ENCODE data around the gene PTBP3.

DNA sequence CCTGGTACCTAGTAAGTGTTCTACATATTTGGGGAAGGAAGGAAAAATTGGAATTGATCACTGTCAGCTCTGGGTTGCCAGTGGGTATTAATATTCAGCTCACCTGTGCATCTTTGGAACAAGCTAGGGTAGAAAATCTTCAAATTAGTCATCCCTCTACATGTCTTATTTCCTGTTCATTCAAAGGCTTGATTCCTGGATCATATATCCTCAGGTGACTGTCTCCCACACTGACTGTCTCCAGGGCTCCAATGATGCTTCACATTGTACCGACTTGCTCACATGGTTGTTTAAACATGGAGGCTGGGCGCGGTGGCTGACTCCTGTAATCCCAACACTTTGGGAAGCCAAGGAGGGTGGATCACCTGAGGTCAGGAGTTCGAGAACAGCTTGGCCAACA, 146.7 kb downstream of the PTBP3 start:
- TF ChIP-seq SMC3 (conservative IDR thresholded peaks at IDR 0.05; ENCODE audit: poor library complexity) (no peak), MXI1 (conservative IDR thresholded peaks at IDR 0.05; ENCODE audit: poor library complexity, severe bottlenecking) (no peak)
- TF ChIP-seq, protein P1, sequence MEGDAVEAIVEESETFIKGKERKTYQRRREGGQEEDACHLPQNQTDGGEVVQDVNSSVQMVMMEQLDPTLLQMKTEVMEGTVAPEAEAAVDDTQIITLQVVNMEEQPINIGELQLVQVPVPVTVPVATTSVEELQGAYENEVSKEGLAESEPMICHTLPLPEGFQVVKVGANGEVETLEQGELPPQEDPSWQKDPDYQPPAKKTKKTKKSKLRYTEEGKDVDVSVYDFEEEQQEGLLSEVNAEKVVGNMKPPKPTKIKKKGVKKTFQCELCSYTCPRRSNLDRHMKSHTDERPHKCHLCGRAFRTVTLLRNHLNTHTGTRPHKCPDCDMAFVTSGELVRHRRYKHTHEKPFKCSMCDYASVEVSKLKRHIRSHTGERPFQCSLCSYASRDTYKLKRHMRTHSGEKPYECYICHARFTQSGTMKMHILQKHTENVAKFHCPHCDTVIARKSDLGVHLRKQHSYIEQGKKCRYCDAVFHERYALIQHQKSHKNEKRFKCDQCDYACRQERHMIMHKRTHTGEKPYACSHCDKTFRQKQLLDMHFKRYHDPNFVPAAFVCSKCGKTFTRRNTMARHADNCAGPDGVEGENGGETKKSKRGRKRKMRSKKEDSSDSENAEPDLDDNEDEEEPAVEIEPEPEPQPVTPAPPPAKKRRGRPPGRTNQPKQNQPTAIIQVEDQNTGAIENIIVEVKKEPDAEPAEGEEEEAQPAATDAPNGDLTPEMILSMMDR (IDR thresholded peaks at IDR 0.05; ENCODE audit: poor library complexity, severe bottlenecking): no peak

Data from neural cell (in vitro differentiated cells).